NB4 (cell line): ENCODE results near the gene SLC35B4.
A peak's percentile ranks its signal among the peaks of the same experiment; 100 is the strongest.

ENCODE experiments used
- DNase-seq: peaks from one replicate; pipeline ENCODE4 v3.0.0; 2010; ENCODE audit warnings: low read depth
- H3K4me3 ChIP-seq: one replicate; pipeline ENCODE4 v1.5.1; 2011; ENCODE audit warnings: mild to moderate bottlenecking, low read depth, low read length, moderate library complexity
- CTCF ChIP-seq: IDR thresholded peaks from one replicate; pipeline ENCODE4 v1.5.1; 2012; ENCODE audit warnings: low read depth, low read length
- MAX ChIP-seq: IDR thresholded peaks from 2 replicates; pipeline ENCODE4 v1.6.1; 2011; ENCODE audit warnings: low read depth, low read length
- MYC ChIP-seq: IDR thresholded peaks from 2 replicates; pipeline ENCODE4 v1.6.1; 2011; ENCODE audit warnings: low read depth, low read length
- POLR2A ChIP-seq: IDR thresholded peaks from 2 replicates; pipeline ENCODE4 v1.6.1; 2011; ENCODE audit warnings: mild to moderate bottlenecking; ENCODE audit not compliant: insufficient read length; ENCODE audit errors: extremely low read depth

Gene SLC35B4

GRCh38 chr7:134318443-134318842 is 1.7 kb upstream of the SLC35B4 start:
- no peak for TF ChIP-seq POLR2A
- TF ChIP-seq MYC = no peak
- TF ChIP-seq CTCF = no peak
- TF ChIP-seq MAX = no peak
- DNase-seq = no peak

GRCh38 chr7:134317434-134317833 is 704 bp upstream of the SLC35B4 start:
- peak overlapping the region; percentile 49 for H3K4me3 ChIP-seq
- DNase-seq = no peak
- TF ChIP-seq MYC (no peak), POLR2A (no peak), MAX (no peak), CTCF (no peak)

More at GRCh38 chr7:134318443-134318842, 1.7 kb upstream of the SLC35B4 start:
- no peak overlapping the region for H3K4me3 ChIP-seq

GRCh38 chr7:134315679-134316538 is 821 bp downstream of the SLC35B4 start:
- no peak for DNase-seq
- peak overlapping the region; percentile 92 for H3K4me3 ChIP-seq
- TF ChIP-seq MYC (no peak), MAX (no peak), POLR2A (no peak), CTCF (no peak)

- DNase-seq = no peak
- no peak overlapping the region for H3K4me3 ChIP-seq
- TF ChIP-seq CTCF = no peak
- TF ChIP-seq MAX = no peak
- TF ChIP-seq MYC = no peak
These were observed 3.2 kb downstream of the SLC35B4 start for GRCh38 chr7:134313543-134313942.

GRCh38 chr7:134312717-134313116 is 4.0 kb downstream of the SLC35B4 start:
- H3K4me3 ChIP-seq = no peak overlapping the region
- TF ChIP-seq CTCF = no peak
- TF ChIP-seq MAX = no peak
- no peak for TF ChIP-seq MYC
- no peak for TF ChIP-seq POLR2A
- DNase-seq = no peak
